OCI-LY3 (cell line): Measurements from ENCODE around the gene CLEC16A.

Experiments used
- H2AFZ ChIP-seq: fragments of 200-600, 300-600 bp; shearing (Covaris generic); 2 replicates; pipeline ENCODE4 v1.6.0; 2014; ENCODE audit warnings: antibody characterized with exemption, low read depth, low read length
- H3K27ac ChIP-seq: fragments of 200-600, 300-600 bp; sonication (generic); 2 replicates; pipeline ENCODE4 v1.5.1; 2014; ENCODE audit warnings: mild to moderate bottlenecking, low read length, moderate library complexity, mixed read lengths
- H3K27me3 ChIP-seq: fragments of 200-600, 300-600 bp; sonication (generic); 2 replicates; pipeline ENCODE4 v1.6.1; 2014; ENCODE audit warnings: low read depth, low read length, mixed read lengths
- H3K36me3 ChIP-seq: fragments of 200-600, 300-600 bp; sonication (generic); replicated peaks from 2 replicates; pipeline ENCODE3; 2014; ENCODE audit warnings: low read depth, low read length, mixed read lengths
- H3K4me1 ChIP-seq: fragments of 300-600, 200-600 bp; sonication (generic); 2 replicates; pipeline ENCODE4 v1.6.1; 2014; ENCODE audit warnings: low read length, mixed read lengths
- H3K4me2 ChIP-seq: fragments of 200-600, 300-600 bp; sonication (generic); 2 replicates; pipeline ENCODE4 v1.6.1; 2014; ENCODE audit warnings: low read length, mixed read lengths
- H3K4me3 ChIP-seq: fragments of 300-600, 200-600 bp; sonication (generic); 2 replicates; pipeline ENCODE4 v1.5.1; 2014; ENCODE audit warnings: antibody characterized with exemption, mild to moderate bottlenecking, low read length, moderate library complexity
- H3K79me2 ChIP-seq: fragments of 300-600, 200-600 bp; shearing (Covaris generic); 2 replicates; pipeline ENCODE4 v1.6.1; 2014; ENCODE audit warnings: mild to moderate bottlenecking, low read length, mixed read lengths
- H3K9ac ChIP-seq: fragments of 300-600, 200-600 bp; shearing (Covaris generic); 2 replicates; pipeline ENCODE4 v1.6.0; 2014; ENCODE audit warnings: mild to moderate bottlenecking, low read length, moderate library complexity
- H3K9me3 ChIP-seq: fragments of 200-600, 300-600 bp; shearing (Covaris generic); 2 replicates; pipeline ENCODE4 v1.6.1; 2014; ENCODE audit warnings: low read length, mixed read lengths; ENCODE audit not compliant: insufficient read depth
- H4K20me1 ChIP-seq: fragments of 200-600, 300-600 bp; sonication (generic); 2 replicates; pipeline ENCODE4 v1.6.1; 2016; ENCODE audit warnings: low read length, mixed read lengths; ENCODE audit not compliant: insufficient read depth
- EZH2phosphoT487 ChIP-seq: fragments of 200-600 bp; shearing (Covaris generic); IDR thresholded peaks from 2 replicates; pipeline ENCODE4 v1.6.1; 2018; ENCODE audit warnings: antibody characterized with exemption, mixed run types, low read depth
- TF ChIP-seq, protein P1 (sequence below): fragments of 200-600, 300-600 bp; sonication (generic); IDR thresholded peaks from 2 replicates; pipeline ENCODE4 v1.5.1; 2014; ENCODE audit warnings: antibody characterized with exemption, low read length, low read depth

The CLEC16A gene

GRCh38 chr16:11229906-11230305 lies 285.5 kb downstream of the CLEC16A start:
- no peak overlapping the region for H2AFZ ChIP-seq
- H3K4me1 ChIP-seq, result peaks cover 59% of the 10 kb centered on the region
- H3K4me3 ChIP-seq, result no peak overlapping the region
- TF ChIP-seq, protein P1, sequence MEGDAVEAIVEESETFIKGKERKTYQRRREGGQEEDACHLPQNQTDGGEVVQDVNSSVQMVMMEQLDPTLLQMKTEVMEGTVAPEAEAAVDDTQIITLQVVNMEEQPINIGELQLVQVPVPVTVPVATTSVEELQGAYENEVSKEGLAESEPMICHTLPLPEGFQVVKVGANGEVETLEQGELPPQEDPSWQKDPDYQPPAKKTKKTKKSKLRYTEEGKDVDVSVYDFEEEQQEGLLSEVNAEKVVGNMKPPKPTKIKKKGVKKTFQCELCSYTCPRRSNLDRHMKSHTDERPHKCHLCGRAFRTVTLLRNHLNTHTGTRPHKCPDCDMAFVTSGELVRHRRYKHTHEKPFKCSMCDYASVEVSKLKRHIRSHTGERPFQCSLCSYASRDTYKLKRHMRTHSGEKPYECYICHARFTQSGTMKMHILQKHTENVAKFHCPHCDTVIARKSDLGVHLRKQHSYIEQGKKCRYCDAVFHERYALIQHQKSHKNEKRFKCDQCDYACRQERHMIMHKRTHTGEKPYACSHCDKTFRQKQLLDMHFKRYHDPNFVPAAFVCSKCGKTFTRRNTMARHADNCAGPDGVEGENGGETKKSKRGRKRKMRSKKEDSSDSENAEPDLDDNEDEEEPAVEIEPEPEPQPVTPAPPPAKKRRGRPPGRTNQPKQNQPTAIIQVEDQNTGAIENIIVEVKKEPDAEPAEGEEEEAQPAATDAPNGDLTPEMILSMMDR, result no peak
- no peak for TF ChIP-seq EZH2phosphoT487
- no peaks in the 10 kb centered on the region for H3K79me2 ChIP-seq
- H3K36me3 ChIP-seq, result no peaks in the 10 kb centered on the region
- H3K9ac ChIP-seq, result no peak overlapping the region
- no peak overlapping the region for H3K4me2 ChIP-seq
- no peaks in the 10 kb centered on the region for H4K20me1 ChIP-seq
- no peaks in the 10 kb centered on the region for H3K9me3 ChIP-seq
- no peak overlapping the region for H3K27ac ChIP-seq
- no peaks in the 10 kb centered on the region for H3K27me3 ChIP-seq

GRCh38 chr16:11231367-11231970 lies 287.1 kb downstream of the CLEC16A start:
- Histone ChIP-seq H2AFZ (peak overlapping the region; percentile 32; the same call in 1 of the 2 replicates), H3K79me2 (no peaks in the 10 kb centered on the region), H3K4me2 (peak overlapping the region; percentile 43), H3K9me3 (no peaks in the 10 kb centered on the region), H3K27ac (no peak overlapping the region), H4K20me1 (no peaks in the 10 kb centered on the region), H3K36me3 (no peaks in the 10 kb centered on the region), H3K4me1 (peaks cover 51% of the 10 kb centered on the region), H3K9ac (no peak overlapping the region; the same call in 1 of the 2 replicates), H3K27me3 (no peaks in the 10 kb centered on the region), H3K4me3 (no peak overlapping the region)
- TF ChIP-seq, protein P1, result no peak
- no peak for TF ChIP-seq EZH2phosphoT487
